ENCODE data around the gene PRPF38A. TPM values are rescaled to one million over a fixed set of nuclear protein-coding genes. Genes with fewer than 3 reads are reported as not detected.
"Not testable (repeated sequence)": the region's sequence is repeated elsewhere in the genome, so short reads cannot be mapped to it uniquely, and the experiment has no call there.

The PRPF38A gene
- total RNA-seq, 1 donor from 2014 or later: 31.8 TPM

DNA sequence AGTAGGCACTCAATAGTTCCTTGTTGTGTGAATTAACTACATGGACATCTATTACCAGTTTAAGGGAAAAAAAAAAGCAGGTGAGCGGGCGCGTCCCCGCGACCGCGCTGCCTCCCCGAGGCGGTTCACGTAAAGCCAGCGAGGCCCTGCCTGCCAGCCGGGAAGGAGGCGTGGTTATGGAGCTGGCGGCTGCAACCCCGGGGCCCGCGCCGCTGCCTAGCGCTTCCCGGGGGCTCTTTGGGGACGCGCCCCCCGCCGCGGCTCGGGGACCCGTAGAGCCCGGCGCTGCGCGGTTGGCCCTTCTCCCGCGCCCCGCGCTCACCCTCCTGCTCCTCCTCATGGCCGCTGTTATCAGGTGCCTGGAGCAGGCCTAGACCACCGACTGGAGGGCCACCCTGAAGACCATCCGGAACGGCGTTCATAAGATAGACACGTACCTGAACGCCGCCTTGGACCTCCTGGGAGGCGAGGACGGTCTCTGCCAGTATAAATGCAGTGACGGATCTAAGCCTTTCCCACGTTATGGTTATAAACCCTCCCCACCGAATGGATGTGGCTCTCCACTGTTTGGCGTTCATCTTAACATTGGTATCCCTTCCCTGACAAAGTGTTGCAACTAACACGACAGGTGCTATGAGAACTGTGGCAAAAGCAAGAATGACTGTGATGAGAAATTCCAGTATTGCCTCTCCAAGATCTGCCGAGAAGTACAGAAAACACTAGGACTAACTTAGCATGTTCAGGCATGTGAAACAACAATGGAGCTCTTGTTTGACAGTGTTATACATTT is 35.8 kb upstream of the PRPF38A start:
- Histone ChIP-seq H3K4me1 (ENCODE audit: insufficient read depth, low read length) (peaks cover 10% of the 10 kb centered on the region), H2AFZ (ENCODE audit: low read depth, low read length) (peak overlapping the region; percentile 79), H3K27ac (ENCODE audit: low read depth, low read length) (no peak overlapping the region), H3K4me2 (ENCODE audit: low read length) (peak overlapping the region; percentile 84), H3K4me3 (ENCODE audit: insufficient read depth, low read depth, low read length) (peak overlapping the region; percentile 55), H3K9me3 (ENCODE audit: insufficient read depth, low read depth, low read length) (no peaks in the 10 kb centered on the region), H3K79me2 (ENCODE audit: insufficient read depth, low read length) (peaks cover 21% of the 10 kb centered on the region), H3K36me3 (ENCODE audit: insufficient read depth, low read length) (peaks cover 2% of the 10 kb centered on the region), H3K27me3 (ENCODE audit: insufficient read depth, low read length) (no peaks in the 10 kb centered on the region), H3K9ac (ENCODE audit: low read length) (peak overlapping the region; percentile 66), H4K20me1 (ENCODE audit: insufficient read depth, low read length) (peaks cover 8% of the 10 kb centered on the region)
- no peak overlapping the region for H3K27ac Mint-ChIP-seq (ENCODE audit: unreplicated experiment)
- peaks cover 3% of the 10 kb centered on the region for H3K4me1 Mint-ChIP-seq (ENCODE audit: low read depth, unreplicated experiment)
- no peaks in the 10 kb centered on the region for H3K36me3 Mint-ChIP-seq (ENCODE audit: low read depth, unreplicated experiment)
- TF ChIP-seq, protein P1, sequence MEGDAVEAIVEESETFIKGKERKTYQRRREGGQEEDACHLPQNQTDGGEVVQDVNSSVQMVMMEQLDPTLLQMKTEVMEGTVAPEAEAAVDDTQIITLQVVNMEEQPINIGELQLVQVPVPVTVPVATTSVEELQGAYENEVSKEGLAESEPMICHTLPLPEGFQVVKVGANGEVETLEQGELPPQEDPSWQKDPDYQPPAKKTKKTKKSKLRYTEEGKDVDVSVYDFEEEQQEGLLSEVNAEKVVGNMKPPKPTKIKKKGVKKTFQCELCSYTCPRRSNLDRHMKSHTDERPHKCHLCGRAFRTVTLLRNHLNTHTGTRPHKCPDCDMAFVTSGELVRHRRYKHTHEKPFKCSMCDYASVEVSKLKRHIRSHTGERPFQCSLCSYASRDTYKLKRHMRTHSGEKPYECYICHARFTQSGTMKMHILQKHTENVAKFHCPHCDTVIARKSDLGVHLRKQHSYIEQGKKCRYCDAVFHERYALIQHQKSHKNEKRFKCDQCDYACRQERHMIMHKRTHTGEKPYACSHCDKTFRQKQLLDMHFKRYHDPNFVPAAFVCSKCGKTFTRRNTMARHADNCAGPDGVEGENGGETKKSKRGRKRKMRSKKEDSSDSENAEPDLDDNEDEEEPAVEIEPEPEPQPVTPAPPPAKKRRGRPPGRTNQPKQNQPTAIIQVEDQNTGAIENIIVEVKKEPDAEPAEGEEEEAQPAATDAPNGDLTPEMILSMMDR (IDR thresholded peaks at IDR 0.05; ENCODE audit: insufficient read depth, low read depth, low read length): no peak
- TF ChIP-seq EZH2 (IDR thresholded peaks at IDR 0.05; ENCODE audit: insufficient read depth, low read length): no peak
- H3K27me3 Mint-ChIP-seq (ENCODE audit: low read depth, unreplicated experiment): no peaks in the 10 kb centered on the region
- DNase-seq (ENCODE audit: low read depth): peak; percentile 15
- H3K9me3 Mint-ChIP-seq (ENCODE audit: unreplicated experiment): no peaks in the 10 kb centered on the region
- no peak for FAIRE-seq
- peak overlapping the region; percentile 76 for H3K4me3 Mint-ChIP-seq (ENCODE audit: unreplicated experiment)

DNA sequence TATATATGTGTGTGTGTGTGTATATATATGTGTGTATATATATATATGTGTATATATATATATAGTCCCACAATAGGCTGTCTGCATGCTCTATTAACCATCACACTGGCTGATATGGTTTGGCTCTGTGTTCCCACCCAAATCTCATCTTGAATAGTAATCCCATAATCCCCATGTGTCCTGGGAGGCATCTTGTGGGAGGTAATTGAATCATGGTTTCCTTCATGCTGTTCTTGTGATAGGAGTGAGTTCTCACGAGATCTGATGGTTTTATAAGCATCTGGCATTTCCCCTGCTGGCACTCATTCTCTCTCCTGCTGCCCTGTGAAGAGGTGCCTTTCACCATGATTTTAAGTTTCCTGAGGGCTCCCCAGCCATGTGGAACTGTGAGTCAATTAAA is 34.6 kb upstream of the PRPF38A start:
- H3K27me3 ChIP-seq (ENCODE audit: insufficient read depth, low read length); H3K9ac ChIP-seq (ENCODE audit: low read length); H3K4me3 ChIP-seq (ENCODE audit: insufficient read depth, low read depth, low read length); DNase-seq (ENCODE audit: low read depth); H3K9me3 Mint-ChIP-seq (ENCODE audit: unreplicated experiment); H3K4me1 Mint-ChIP-seq (ENCODE audit: low read depth, unreplicated experiment); H3K4me3 Mint-ChIP-seq (ENCODE audit: unreplicated experiment); H3K27me3 Mint-ChIP-seq (ENCODE audit: low read depth, unreplicated experiment); FAIRE-seq; H3K36me3 Mint-ChIP-seq (ENCODE audit: low read depth, unreplicated experiment); H3K9me3 ChIP-seq (ENCODE audit: insufficient read depth, low read depth, low read length); H3K36me3 ChIP-seq (ENCODE audit: insufficient read depth, low read length); H3K4me2 ChIP-seq (ENCODE audit: low read length); H3K4me1 ChIP-seq (ENCODE audit: insufficient read depth, low read length); H4K20me1 ChIP-seq (ENCODE audit: insufficient read depth, low read length); H3K27ac ChIP-seq (ENCODE audit: low read depth, low read length); H3K79me2 ChIP-seq (ENCODE audit: insufficient read depth, low read length); H2AFZ ChIP-seq (ENCODE audit: low read depth, low read length); H3K27ac Mint-ChIP-seq (ENCODE audit: unreplicated experiment): not testable (repeated sequence)

DNA sequence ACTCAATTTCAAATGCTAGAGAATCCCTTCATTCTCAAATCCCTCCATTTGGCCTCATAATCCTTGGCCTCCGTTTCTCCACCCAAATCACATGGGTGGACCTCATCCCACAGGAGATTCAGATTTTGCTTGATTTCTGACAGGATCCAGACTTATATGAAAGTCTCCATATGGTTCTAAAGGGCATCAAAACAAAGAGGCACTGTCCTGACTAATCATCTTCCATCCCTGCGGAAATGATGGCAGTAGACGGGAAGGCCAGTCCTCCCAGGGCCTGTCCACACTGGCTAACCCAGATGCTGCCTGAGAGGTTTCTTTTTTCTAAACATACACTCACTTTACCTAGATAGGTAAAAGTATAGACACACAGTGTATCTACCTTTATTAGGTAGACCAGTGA is 19.0 kb upstream of the PRPF38A start:
- TF ChIP-seq, protein P1 (IDR thresholded peaks at IDR 0.05; ENCODE audit: insufficient read depth, low read depth, low read length): no peak
- no peak for TF ChIP-seq EZH2 (IDR thresholded peaks at IDR 0.05; ENCODE audit: insufficient read depth, low read length)
- Mint-ChIP-seq H3K9me3 (ENCODE audit: unreplicated experiment) (no peaks in the 10 kb centered on the region), H3K4me1 (ENCODE audit: low read depth, unreplicated experiment) (peaks cover 7% of the 10 kb centered on the region), H3K27ac (ENCODE audit: unreplicated experiment) (no peak overlapping the region), H3K4me3 (ENCODE audit: unreplicated experiment) (no peak overlapping the region), H3K36me3 (ENCODE audit: low read depth, unreplicated experiment) (no peaks in the 10 kb centered on the region), H3K27me3 (ENCODE audit: low read depth, unreplicated experiment) (no peaks in the 10 kb centered on the region)
- no peak overlapping the region for H3K9ac ChIP-seq (ENCODE audit: low read length)
- no peaks in the 10 kb centered on the region for H3K27me3 ChIP-seq (ENCODE audit: insufficient read depth, low read length)
- H3K27ac ChIP-seq (ENCODE audit: low read depth, low read length): no peak overlapping the region
- no peaks in the 10 kb centered on the region for H3K9me3 ChIP-seq (ENCODE audit: insufficient read depth, low read depth, low read length)
- H3K4me3 ChIP-seq (ENCODE audit: insufficient read depth, low read depth, low read length): no peak overlapping the region
- H3K79me2 ChIP-seq (ENCODE audit: insufficient read depth, low read length): no peaks in the 10 kb centered on the region
- no peaks in the 10 kb centered on the region for H4K20me1 ChIP-seq (ENCODE audit: insufficient read depth, low read length)
- no peak overlapping the region for H2AFZ ChIP-seq (ENCODE audit: low read depth, low read length)
- DNase-seq (ENCODE audit: low read depth) (no peak), FAIRE-seq (no peak)
- peaks cover 16% of the 10 kb centered on the region for H3K36me3 ChIP-seq (ENCODE audit: insufficient read depth, low read length)
- H3K4me2 ChIP-seq (ENCODE audit: low read length): no peak overlapping the region
- H3K4me1 ChIP-seq (ENCODE audit: insufficient read depth, low read length): no peaks in the 10 kb centered on the region

Data from astrocyte (in vitro differentiated cells and primary cell).